ENCODE measurements around the gene TRDMT1. TPM values are rescaled to one million over a fixed set of nuclear protein-coding genes. Genes with fewer than 3 reads are reported as not detected.

The TRDMT1 gene
- total RNA-seq, 1 donor from 2014 or later = 35.6 TPM

- Histone ChIP-seq H3K27ac (no peak overlapping the region), H3K27me3 (no peaks in the 10 kb centered on the region), H3K36me3 (no peaks in the 10 kb centered on the region), H4K20me1 (ENCODE audit: low read depth) (no peaks in the 10 kb centered on the region), H3K4me2 (no peak overlapping the region), H3F3A (ENCODE audit: low read depth) (no peaks in the 10 kb centered on the region), H3K79me2 (ENCODE audit: low read depth) (no peaks in the 10 kb centered on the region), H3K9me3 (ENCODE audit: low read depth) (no peaks in the 10 kb centered on the region), H2AFZ (replicated peaks) (no peak overlapping the region), H3K9ac (no peak overlapping the region), H3K4me1 (no peaks in the 10 kb centered on the region), H3K4me3 (no peak overlapping the region)
- H3K36me3 Mint-ChIP-seq = peaks cover 3% of the 10 kb centered on the region
- H3K27ac Mint-ChIP-seq = no peak overlapping the region
- H3K9me3 Mint-ChIP-seq = no peaks in the 10 kb centered on the region
- DNase-seq (ENCODE audit: low spot score) = no peak
- peaks cover 4% of the 10 kb centered on the region for H3K4me1 Mint-ChIP-seq
- H3K27me3 Mint-ChIP-seq (ENCODE audit: insufficient read depth, low read depth) = no peaks in the 10 kb centered on the region
- H3K4me3 Mint-ChIP-seq = no peak overlapping the region
- TF ChIP-seq EZH2 (IDR thresholded peaks at IDR 0.05) (no peak), EZH2phosphoT487 (IDR thresholded peaks at IDR 0.05) (no peak)
- TF ChIP-seq, protein P1, sequence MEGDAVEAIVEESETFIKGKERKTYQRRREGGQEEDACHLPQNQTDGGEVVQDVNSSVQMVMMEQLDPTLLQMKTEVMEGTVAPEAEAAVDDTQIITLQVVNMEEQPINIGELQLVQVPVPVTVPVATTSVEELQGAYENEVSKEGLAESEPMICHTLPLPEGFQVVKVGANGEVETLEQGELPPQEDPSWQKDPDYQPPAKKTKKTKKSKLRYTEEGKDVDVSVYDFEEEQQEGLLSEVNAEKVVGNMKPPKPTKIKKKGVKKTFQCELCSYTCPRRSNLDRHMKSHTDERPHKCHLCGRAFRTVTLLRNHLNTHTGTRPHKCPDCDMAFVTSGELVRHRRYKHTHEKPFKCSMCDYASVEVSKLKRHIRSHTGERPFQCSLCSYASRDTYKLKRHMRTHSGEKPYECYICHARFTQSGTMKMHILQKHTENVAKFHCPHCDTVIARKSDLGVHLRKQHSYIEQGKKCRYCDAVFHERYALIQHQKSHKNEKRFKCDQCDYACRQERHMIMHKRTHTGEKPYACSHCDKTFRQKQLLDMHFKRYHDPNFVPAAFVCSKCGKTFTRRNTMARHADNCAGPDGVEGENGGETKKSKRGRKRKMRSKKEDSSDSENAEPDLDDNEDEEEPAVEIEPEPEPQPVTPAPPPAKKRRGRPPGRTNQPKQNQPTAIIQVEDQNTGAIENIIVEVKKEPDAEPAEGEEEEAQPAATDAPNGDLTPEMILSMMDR (IDR thresholded peaks at IDR 0.05) = no peak
Measured at GRCh38 chr10:17157024-17157423, 44.4 kb downstream of the TRDMT1 start.

DNA sequence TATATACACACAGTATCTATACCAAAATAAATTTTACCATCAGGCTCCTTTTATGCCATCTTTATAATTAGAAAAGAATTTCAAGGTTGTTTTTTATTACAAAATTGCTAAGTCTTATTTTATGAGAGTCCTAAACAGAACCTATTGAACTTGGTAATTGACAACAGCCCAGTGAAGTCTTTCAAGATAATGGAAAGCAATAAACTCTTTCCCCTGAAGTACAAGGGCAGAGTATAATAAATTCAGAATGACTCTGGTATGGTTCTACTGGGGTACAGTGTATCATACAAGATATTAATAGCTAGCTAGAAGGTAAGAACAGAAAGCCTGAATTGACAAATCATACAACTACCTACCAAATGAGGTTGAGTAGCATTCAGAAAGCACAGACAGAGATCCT, 45.6 kb downstream of the TRDMT1 start:
- Histone ChIP-seq H3K27me3 (no peaks in the 10 kb centered on the region), H3K27ac (no peak overlapping the region), H3K79me2 (ENCODE audit: low read depth) (no peaks in the 10 kb centered on the region), H3K36me3 (no peaks in the 10 kb centered on the region), H3K9ac (no peak overlapping the region), H3K4me3 (no peak overlapping the region), H4K20me1 (ENCODE audit: low read depth) (no peaks in the 10 kb centered on the region), H3K4me2 (no peak overlapping the region), H2AFZ (replicated peaks) (no peak overlapping the region), H3F3A (ENCODE audit: low read depth) (no peaks in the 10 kb centered on the region), H3K9me3 (ENCODE audit: low read depth) (no peaks in the 10 kb centered on the region), H3K4me1 (no peaks in the 10 kb centered on the region)
- TF ChIP-seq EZH2phosphoT487 (IDR thresholded peaks at IDR 0.05) (no peak), EZH2 (IDR thresholded peaks at IDR 0.05) (no peak)
- H3K36me3 Mint-ChIP-seq = peaks cover under 1% of the 10 kb centered on the region
- no peaks in the 10 kb centered on the region for H3K9me3 Mint-ChIP-seq
- H3K4me3 Mint-ChIP-seq = no peak overlapping the region
- H3K27me3 Mint-ChIP-seq (ENCODE audit: insufficient read depth, low read depth) = no peaks in the 10 kb centered on the region
- H3K4me1 Mint-ChIP-seq = peaks cover 4% of the 10 kb centered on the region
- no peak overlapping the region for H3K27ac Mint-ChIP-seq
- DNase-seq (ENCODE audit: low spot score) = no peak

DNA sequence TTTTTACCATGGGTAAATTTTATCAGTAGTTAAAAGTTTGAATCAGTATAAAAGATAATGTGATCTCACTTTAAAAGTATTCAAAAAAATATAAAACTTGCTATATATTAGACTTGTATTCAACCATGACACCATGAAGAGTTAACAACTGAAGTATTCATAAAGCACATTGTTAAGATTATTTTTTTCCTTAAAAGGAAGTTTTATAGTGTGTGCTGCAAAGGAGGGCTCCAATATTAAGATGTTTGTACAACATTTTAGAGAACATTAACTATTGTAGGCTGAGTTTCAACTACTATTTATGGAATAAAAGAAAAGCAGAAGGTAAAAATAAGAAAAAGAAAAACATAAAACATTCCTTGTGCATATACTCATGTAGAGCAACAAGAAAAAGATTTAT, 47.4 kb downstream of the TRDMT1 start:
- Histone ChIP-seq H3K4me3 (no peak overlapping the region), H4K20me1 (ENCODE audit: low read depth) (no peaks in the 10 kb centered on the region), H3K27me3 (no peaks in the 10 kb centered on the region), H3K4me1 (no peaks in the 10 kb centered on the region), H3K4me2 (no peak overlapping the region), H3K9ac (no peak overlapping the region), H2AFZ (replicated peaks) (no peak overlapping the region), H3K9me3 (ENCODE audit: low read depth) (no peaks in the 10 kb centered on the region), H3K27ac (no peak overlapping the region), H3F3A (ENCODE audit: low read depth) (no peaks in the 10 kb centered on the region), H3K36me3 (peaks cover 8% of the 10 kb centered on the region), H3K79me2 (ENCODE audit: low read depth) (no peaks in the 10 kb centered on the region)
- TF ChIP-seq EZH2phosphoT487 (IDR thresholded peaks at IDR 0.05) (no peak), EZH2 (IDR thresholded peaks at IDR 0.05) (no peak)
- TF ChIP-seq, protein P1 (IDR thresholded peaks at IDR 0.05) = no peak
- Mint-ChIP-seq H3K27me3 (ENCODE audit: insufficient read depth, low read depth) (no peaks in the 10 kb centered on the region), H3K4me3 (no peak overlapping the region), H3K36me3 (no peaks in the 10 kb centered on the region), H3K4me1 (peaks cover 4% of the 10 kb centered on the region), H3K27ac (no peak overlapping the region), H3K9me3 (no peaks in the 10 kb centered on the region)
- no peak for DNase-seq (ENCODE audit: low spot score)

DNA sequence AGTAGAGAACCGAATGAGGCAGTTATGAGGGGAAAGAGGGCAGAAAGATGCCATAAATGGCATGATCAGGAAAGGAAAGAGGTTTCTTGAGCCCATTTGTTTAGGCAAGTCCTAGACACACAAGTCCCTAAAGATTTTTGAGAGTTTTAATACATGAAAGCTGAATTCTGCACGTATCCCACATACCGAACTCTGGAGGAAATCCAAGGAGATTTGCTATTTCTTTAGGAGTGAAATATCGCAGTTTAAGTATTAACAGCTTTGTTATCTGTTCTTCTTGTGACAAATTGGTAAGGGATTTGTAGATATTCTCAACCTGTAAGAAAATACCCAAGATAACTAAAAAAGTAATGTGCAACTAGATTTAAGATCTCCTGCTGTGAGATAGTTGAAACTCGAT, 48.2 kb downstream of the TRDMT1 start:
- no peaks in the 10 kb centered on the region for H3K36me3 Mint-ChIP-seq
- peaks cover 5% of the 10 kb centered on the region for H3K4me1 Mint-ChIP-seq
- H3K27ac Mint-ChIP-seq = no peak overlapping the region
- H3K27me3 Mint-ChIP-seq (ENCODE audit: insufficient read depth, low read depth) = no peaks in the 10 kb centered on the region
- no peak for DNase-seq (ENCODE audit: low spot score)
- TF ChIP-seq, protein P1 (IDR thresholded peaks at IDR 0.05) = no peak
- no peak for TF ChIP-seq EZH2 (IDR thresholded peaks at IDR 0.05)
- no peak for TF ChIP-seq EZH2phosphoT487 (IDR thresholded peaks at IDR 0.05)
- H3K4me2 ChIP-seq = no peak overlapping the region
- no peaks in the 10 kb centered on the region for H3K79me2 ChIP-seq (ENCODE audit: low read depth)
- H3K9me3 ChIP-seq (ENCODE audit: low read depth) = no peaks in the 10 kb centered on the region
- H2AFZ ChIP-seq (replicated peaks) = no peak overlapping the region
- H4K20me1 ChIP-seq (ENCODE audit: low read depth) = no peaks in the 10 kb centered on the region
- no peak overlapping the region for H3K4me3 Mint-ChIP-seq
- no peak overlapping the region for H3K4me3 ChIP-seq
- H3K9me3 Mint-ChIP-seq = no peaks in the 10 kb centered on the region
- no peak overlapping the region for H3K9ac ChIP-seq
- H3K4me1 ChIP-seq = no peaks in the 10 kb centered on the region
- no peaks in the 10 kb centered on the region for H3K27me3 ChIP-seq
- H3K27ac ChIP-seq = no peak overlapping the region
- peaks cover 8% of the 10 kb centered on the region for H3K36me3 ChIP-seq
- H3F3A ChIP-seq (ENCODE audit: low read depth) = no peaks in the 10 kb centered on the region

All from neural progenitor cell (in vitro differentiated cells).